ENCODE data around the gene TCN2. TPM values are rescaled to one million over a fixed set of nuclear protein-coding genes. Genes with fewer than 3 reads are reported as not detected.

The TCN2 gene
- total RNA-seq, 1 experiment from 2014 or later, result 11.0 TPM

DNA sequence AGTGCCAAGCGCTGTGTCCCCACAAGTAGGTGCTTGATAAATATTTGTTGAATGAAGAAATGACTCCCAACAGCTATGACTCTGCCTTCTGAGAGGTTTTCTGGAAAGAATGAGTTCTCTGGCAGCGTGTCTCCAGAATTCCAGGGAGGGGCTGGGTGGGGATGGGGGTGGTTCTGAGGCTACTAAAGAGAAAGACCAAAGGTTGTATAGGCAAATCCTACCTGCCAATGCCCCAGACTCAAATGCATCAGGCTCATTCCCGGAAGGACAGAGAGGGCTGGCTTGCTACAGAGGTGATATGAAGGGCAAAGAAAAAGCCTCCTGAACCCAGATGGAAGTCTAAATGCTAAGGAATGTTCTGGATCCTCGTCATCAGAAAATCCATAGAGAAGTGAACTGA lies 58.8 kb downstream of the TCN2 start:
- H3K4me1 Mint-ChIP-seq (ENCODE audit: low read depth, unreplicated experiment), result peaks cover 19% of the 10 kb centered on the region
- TF ChIP-seq, protein P1, sequence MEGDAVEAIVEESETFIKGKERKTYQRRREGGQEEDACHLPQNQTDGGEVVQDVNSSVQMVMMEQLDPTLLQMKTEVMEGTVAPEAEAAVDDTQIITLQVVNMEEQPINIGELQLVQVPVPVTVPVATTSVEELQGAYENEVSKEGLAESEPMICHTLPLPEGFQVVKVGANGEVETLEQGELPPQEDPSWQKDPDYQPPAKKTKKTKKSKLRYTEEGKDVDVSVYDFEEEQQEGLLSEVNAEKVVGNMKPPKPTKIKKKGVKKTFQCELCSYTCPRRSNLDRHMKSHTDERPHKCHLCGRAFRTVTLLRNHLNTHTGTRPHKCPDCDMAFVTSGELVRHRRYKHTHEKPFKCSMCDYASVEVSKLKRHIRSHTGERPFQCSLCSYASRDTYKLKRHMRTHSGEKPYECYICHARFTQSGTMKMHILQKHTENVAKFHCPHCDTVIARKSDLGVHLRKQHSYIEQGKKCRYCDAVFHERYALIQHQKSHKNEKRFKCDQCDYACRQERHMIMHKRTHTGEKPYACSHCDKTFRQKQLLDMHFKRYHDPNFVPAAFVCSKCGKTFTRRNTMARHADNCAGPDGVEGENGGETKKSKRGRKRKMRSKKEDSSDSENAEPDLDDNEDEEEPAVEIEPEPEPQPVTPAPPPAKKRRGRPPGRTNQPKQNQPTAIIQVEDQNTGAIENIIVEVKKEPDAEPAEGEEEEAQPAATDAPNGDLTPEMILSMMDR (IDR thresholded peaks at IDR 0.05; ENCODE audit: unreplicated experiment), result no peak
- intact Hi-C loops (cut with micrococcal nuclease; ENCODE audit: unreplicated experiment), result no loop called here
- BruUV-seq (replicated peaks), result no TSS peak
- H3K4me3 Mint-ChIP-seq (ENCODE audit: low read depth, unreplicated experiment), result no peak overlapping the region
- CTCF ChIA-PET, result interaction anchor here (0.7 kb wide), 1 partner anchor 174 kb away, joined by 8 read pairs; no protein-coding TSS in a partner anchor
- no peak for DNase-seq
- H3K36me3 Mint-ChIP-seq (ENCODE audit: insufficient read depth, unreplicated experiment), result peaks cover 27% of the 10 kb centered on the region
- H3K27me3 Mint-ChIP-seq (ENCODE audit: unreplicated experiment), result peaks cover 11% of the 10 kb centered on the region
- H3K27ac Mint-ChIP-seq (ENCODE audit: unreplicated experiment), result no peak overlapping the region
- no peaks in the 10 kb centered on the region for H3K9me3 Mint-ChIP-seq (ENCODE audit: low read depth, unreplicated experiment)

DNA sequence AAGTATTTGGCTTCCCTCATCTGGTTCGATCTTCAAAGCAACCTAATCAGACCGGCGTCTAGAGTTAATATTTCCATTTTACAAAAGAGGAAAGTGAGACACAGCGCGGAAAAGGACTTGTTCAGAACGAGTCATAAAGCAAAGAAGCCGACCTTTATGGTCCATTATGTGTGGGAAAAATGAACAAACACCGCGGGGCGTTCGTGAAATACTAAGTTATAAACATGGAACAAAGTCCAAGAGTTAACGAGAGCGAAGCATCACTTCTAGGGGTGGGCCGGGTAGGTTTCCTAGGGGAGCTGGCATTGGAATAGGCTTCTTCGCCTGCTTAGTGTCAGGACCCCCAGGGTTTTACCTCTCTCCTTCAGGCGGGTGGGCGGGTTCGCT lies 60.1 kb downstream of the TCN2 start:
- H3K4me3 Mint-ChIP-seq (ENCODE audit: low read depth, unreplicated experiment), result peak overlapping the region; percentile 94
- peaks cover 19% of the 10 kb centered on the region for H3K4me1 Mint-ChIP-seq (ENCODE audit: low read depth, unreplicated experiment)
- CTCF ChIA-PET, result interaction anchor here (0.6 to 2.1 kb wide), 5 partner anchors 24 to 156 kb away, joined by 3 to 7 read pairs (median 4); no protein-coding TSS in a partner anchor
- DNase-seq, result no peak
- BruUV-seq (replicated peaks), result TSS peak; percentile 68
- no peaks in the 10 kb centered on the region for H3K9me3 Mint-ChIP-seq (ENCODE audit: low read depth, unreplicated experiment)
- peaks cover 27% of the 10 kb centered on the region for H3K36me3 Mint-ChIP-seq (ENCODE audit: insufficient read depth, unreplicated experiment)
- H3K27ac Mint-ChIP-seq (ENCODE audit: unreplicated experiment), result peak overlapping the region; percentile 82
- peaks cover 11% of the 10 kb centered on the region for H3K27me3 Mint-ChIP-seq (ENCODE audit: unreplicated experiment)
- intact Hi-C loops (cut with micrococcal nuclease; ENCODE audit: unreplicated experiment), result no loop called here
- TF ChIP-seq, protein P1 (IDR thresholded peaks at IDR 0.05; ENCODE audit: unreplicated experiment), result no peak

GRCh38 chr22:30667494-30668385 lies 60.8 kb downstream of the TCN2 start, which contains the start of gene DUSP18:
Gene DUSP18, minus strand, starts transcription at chr22:30667875. Its CDS starts 3,872 bp downstream, at chr22:30664003.
- H3K27ac Mint-ChIP-seq (ENCODE audit: unreplicated experiment), result peak within 1 kb of the TSS; percentile 82
- TF ChIP-seq, protein P1 (IDR thresholded peaks at IDR 0.05; ENCODE audit: unreplicated experiment), result peak; percentile 25
- H3K36me3 Mint-ChIP-seq (ENCODE audit: insufficient read depth, unreplicated experiment), result peaks cover 27% of the 10 kb centered on the region
- intact Hi-C loops (cut with micrococcal nuclease; ENCODE audit: unreplicated experiment), result no loop called here
- H3K27me3 Mint-ChIP-seq (ENCODE audit: unreplicated experiment), result peaks cover 11% of the 10 kb centered on the region
- CTCF ChIA-PET, result interaction anchor here (0.6 to 2.1 kb wide), 4 partner anchors 18 to 157 kb away, joined by 3 to 7 read pairs (median 5); no protein-coding TSS in a partner anchor
- peak within 1 kb of the TSS; percentile 94 for H3K4me3 Mint-ChIP-seq (ENCODE audit: low read depth, unreplicated experiment)
- peak; percentile 94 for DNase-seq
- peaks cover 19% of the 10 kb centered on the region for H3K4me1 Mint-ChIP-seq (ENCODE audit: low read depth, unreplicated experiment)
- no peaks in the 10 kb centered on the region for H3K9me3 Mint-ChIP-seq (ENCODE audit: low read depth, unreplicated experiment)
- BruUV-seq (replicated peaks), result TSS peak; percentile 99

DNA sequence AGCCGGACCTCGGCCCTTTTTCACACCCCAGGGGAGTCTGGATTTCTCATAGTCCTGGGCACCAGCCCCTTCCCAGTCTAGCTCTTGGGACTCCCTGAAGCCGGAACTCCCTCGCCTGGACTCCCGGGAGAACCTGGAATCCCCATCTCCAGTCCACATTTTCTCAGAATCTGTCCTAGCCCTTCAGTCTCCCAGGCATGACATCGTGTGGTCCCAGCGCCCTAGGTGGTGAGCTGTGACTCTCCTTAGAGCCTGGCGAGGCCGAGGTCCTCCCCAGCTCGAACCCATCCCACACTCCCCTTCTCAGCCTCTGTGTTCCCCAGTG lies 61.4 kb downstream of the TCN2 start:
- Mint-ChIP-seq H3K27ac (ENCODE audit: unreplicated experiment) (peak overlapping the region; percentile 82), H3K9me3 (ENCODE audit: low read depth, unreplicated experiment) (no peaks in the 10 kb centered on the region), H3K27me3 (ENCODE audit: unreplicated experiment) (peaks cover 11% of the 10 kb centered on the region), H3K36me3 (ENCODE audit: insufficient read depth, unreplicated experiment) (peaks cover 27% of the 10 kb centered on the region), H3K4me3 (ENCODE audit: low read depth, unreplicated experiment) (peak overlapping the region; percentile 94), H3K4me1 (ENCODE audit: low read depth, unreplicated experiment) (peaks cover 19% of the 10 kb centered on the region)
- intact Hi-C loops (cut with micrococcal nuclease; ENCODE audit: unreplicated experiment), result no loop called here
- TF ChIP-seq, protein P1 (IDR thresholded peaks at IDR 0.05; ENCODE audit: unreplicated experiment), result no peak
- DNase-seq, result no peak
- CTCF ChIA-PET, result interaction anchor here (0.9 to 2.1 kb wide), 2 partner anchors 19 to 34 kb away, joined by 3 to 7 read pairs; no protein-coding TSS in a partner anchor
- no TSS peak for BruUV-seq (replicated peaks)
